MCF 10A (cell line): ENCODE results near the gene PIK3R6. TPM values are rescaled to one million over a fixed set of nuclear protein-coding genes. Genes with fewer than 3 reads are reported as not detected.

ENCODE experiments used
- BruUV-seq: library from RNA; stranded (reverse); fragments of 400-500 nt; replicated peaks from 2 replicates; lab custom pipeline; 2021; lab: Mats Ljungman, UMichigan
- CTCF ChIA-PET: fragments of 300-600 bp; sonication (Branson Sonifier 250); formaldehyde crosslinking; extraction: SDS; loops from one replicate; lab custom pipeline; 2021; ENCODE audit warnings: antibody characterized with exemption, inconsistent platforms; lab: Yijun Ruan, JAX
- POLR2A ChIA-PET: fragments of 300-600, 350-650 bp; sonication (Branson Sonifier 250); formaldehyde crosslinking; extraction: SDS; loops from one replicate; lab custom pipeline; 2020; ENCODE audit warnings: antibody characterized with exemption, inconsistent platforms; lab: Yijun Ruan, JAX
- DNase-seq: peaks from one replicate; pipeline ENCODE4 v3.0.0-alpha.2; 2018; ENCODE audit not compliant: unreplicated experiment
- H3K27ac Mint-ChIP-seq: one replicate; pipeline ENCODE4 v1.8.0; 2022; ENCODE audit warnings: mild to moderate bottlenecking, low read depth, mixed read lengths; ENCODE audit not compliant: unreplicated experiment
- H3K27me3 Mint-ChIP-seq: one replicate; pipeline ENCODE4 v1.8.0; 2022; ENCODE audit warnings: mixed read lengths; ENCODE audit not compliant: insufficient read depth, unreplicated experiment
- H3K36me3 Mint-ChIP-seq: one replicate; pipeline ENCODE4 v1.8.0; 2022; ENCODE audit warnings: mild to moderate bottlenecking, moderate library complexity, mixed read lengths; ENCODE audit not compliant: insufficient read depth, unreplicated experiment
- H3K4me1 Mint-ChIP-seq: one replicate; pipeline ENCODE4 v1.8.0; 2022; ENCODE audit warnings: mixed read lengths; ENCODE audit not compliant: insufficient read depth, unreplicated experiment
- H3K4me3 Mint-ChIP-seq: one replicate; pipeline ENCODE4 v1.8.0; 2022; ENCODE audit warnings: mild to moderate bottlenecking, moderate library complexity, mixed read lengths; ENCODE audit not compliant: unreplicated experiment
- H3K9me3 Mint-ChIP-seq: one replicate; pipeline ENCODE4 v1.8.0; 2022; ENCODE audit warnings: mixed read lengths; ENCODE audit not compliant: unreplicated experiment
- intact Hi-C: fragments of 100-400 bp; cut with micrococcal nuclease; formaldehyde crosslinking; loops from 2 replicates; pipeline ENCODE4 v1.14.1; 2022
- total RNA-seq: library from RNA; stranded (reverse); gene quantifications from 2 replicates; pipeline ENCODE4 v1.2.3, GENCODE V29; 2022
- TF ChIP-seq, protein P1 (sequence below): fragments of 200-600 bp; IDR thresholded peaks from one replicate; pipeline ENCODE4 v1.8.0; 2022; ENCODE audit warnings: antibody characterized with exemption, mild to moderate bottlenecking; ENCODE audit not compliant: unreplicated experiment

PIK3R6 gene
- total RNA-seq, 1 experiment from 2014 or later, result not detected

DNA sequence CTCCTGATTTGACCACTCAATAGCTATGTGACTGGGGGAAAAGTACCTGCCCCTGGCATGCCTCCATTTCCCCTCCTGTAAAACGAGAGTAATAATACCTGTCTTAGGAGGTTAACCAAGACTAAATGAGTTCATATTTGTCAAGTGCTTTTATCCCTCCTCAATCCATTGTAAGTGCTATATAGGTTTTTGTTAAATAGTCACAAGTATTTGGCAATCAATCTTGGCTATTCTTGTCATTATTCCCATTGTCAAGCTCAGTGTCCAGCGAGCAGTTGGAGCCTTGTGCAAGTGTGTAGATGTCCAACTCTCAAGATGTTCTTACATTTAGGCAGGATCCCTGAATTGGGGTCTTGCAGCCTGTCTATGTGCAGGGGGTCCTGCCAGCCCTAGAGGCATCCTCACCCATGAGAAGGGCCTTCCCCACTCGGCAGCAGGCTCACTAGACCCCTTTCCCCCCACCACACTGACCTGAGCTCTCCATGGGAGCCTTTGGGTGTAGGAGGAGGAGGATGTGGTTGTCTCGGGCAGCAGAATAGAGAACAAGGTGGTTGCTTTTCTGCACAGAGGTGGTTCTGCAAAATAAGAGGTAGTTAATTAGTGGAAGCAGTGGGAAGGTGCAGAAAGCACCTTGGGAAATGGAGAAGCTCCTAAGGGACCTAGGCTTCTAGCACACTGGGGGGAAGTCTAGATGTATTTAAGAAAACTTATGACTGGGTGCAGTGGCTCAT is 18.0 kb downstream of the PIK3R6 start:
- no peak overlapping the region for H3K27ac Mint-ChIP-seq
- DNase-seq, result no peak
- no TSS peak for BruUV-seq
- ChIA-PET CTCF (interaction anchor here (0.6 to 1.2 kb wide), 4 partner anchors 13 to 474 kb away, joined by 3 to 4 read pairs (median 4); no protein-coding TSS in a partner anchor), POLR2A (no interaction called here)
- H3K36me3 Mint-ChIP-seq, result no peaks in the 10 kb centered on the region
- no peaks in the 10 kb centered on the region for H3K27me3 Mint-ChIP-seq
- intact Hi-C loops, result no loop called here
- no peaks in the 10 kb centered on the region for H3K9me3 Mint-ChIP-seq
- no peaks in the 10 kb centered on the region for H3K4me1 Mint-ChIP-seq
- H3K4me3 Mint-ChIP-seq, result no peak overlapping the region
- TF ChIP-seq, protein P1, sequence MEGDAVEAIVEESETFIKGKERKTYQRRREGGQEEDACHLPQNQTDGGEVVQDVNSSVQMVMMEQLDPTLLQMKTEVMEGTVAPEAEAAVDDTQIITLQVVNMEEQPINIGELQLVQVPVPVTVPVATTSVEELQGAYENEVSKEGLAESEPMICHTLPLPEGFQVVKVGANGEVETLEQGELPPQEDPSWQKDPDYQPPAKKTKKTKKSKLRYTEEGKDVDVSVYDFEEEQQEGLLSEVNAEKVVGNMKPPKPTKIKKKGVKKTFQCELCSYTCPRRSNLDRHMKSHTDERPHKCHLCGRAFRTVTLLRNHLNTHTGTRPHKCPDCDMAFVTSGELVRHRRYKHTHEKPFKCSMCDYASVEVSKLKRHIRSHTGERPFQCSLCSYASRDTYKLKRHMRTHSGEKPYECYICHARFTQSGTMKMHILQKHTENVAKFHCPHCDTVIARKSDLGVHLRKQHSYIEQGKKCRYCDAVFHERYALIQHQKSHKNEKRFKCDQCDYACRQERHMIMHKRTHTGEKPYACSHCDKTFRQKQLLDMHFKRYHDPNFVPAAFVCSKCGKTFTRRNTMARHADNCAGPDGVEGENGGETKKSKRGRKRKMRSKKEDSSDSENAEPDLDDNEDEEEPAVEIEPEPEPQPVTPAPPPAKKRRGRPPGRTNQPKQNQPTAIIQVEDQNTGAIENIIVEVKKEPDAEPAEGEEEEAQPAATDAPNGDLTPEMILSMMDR, result no peak

DNA sequence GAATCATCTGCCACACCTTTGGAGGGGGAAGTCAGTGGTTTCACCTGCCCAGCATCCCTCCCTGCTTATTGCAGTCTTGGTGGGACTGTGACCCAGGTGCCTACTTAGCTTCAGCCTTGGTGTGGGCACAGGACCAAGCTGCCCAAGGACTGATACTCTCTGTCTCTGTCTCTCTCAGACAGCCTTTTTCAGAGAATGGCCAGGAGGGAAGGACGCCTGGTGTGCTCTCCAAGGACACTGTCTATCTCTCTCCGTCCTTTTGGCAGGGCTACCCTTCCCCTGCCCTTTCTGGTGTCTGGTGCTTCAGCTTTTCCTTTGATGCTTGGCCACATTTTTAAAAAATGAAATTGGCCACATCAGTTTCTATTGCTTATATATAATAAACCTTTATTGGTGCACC is 19.6 kb downstream of the PIK3R6 start:
- TF ChIP-seq, protein P1, result no peak
- Mint-ChIP-seq H3K36me3 (no peaks in the 10 kb centered on the region), H3K27me3 (no peaks in the 10 kb centered on the region), H3K4me3 (no peak overlapping the region), H3K4me1 (no peaks in the 10 kb centered on the region), H3K27ac (no peak overlapping the region), H3K9me3 (no peaks in the 10 kb centered on the region)
- intact Hi-C loops, result no loop called here
- no peak for DNase-seq
- POLR2A ChIA-PET, result interaction anchor here (0.6 kb wide), 1 partner anchor 19 kb away, joined by 3 read pairs; the partner anchor contains the start of gene PIK3R6
- no TSS peak for BruUV-seq
- CTCF ChIA-PET, result no interaction called here

DNA sequence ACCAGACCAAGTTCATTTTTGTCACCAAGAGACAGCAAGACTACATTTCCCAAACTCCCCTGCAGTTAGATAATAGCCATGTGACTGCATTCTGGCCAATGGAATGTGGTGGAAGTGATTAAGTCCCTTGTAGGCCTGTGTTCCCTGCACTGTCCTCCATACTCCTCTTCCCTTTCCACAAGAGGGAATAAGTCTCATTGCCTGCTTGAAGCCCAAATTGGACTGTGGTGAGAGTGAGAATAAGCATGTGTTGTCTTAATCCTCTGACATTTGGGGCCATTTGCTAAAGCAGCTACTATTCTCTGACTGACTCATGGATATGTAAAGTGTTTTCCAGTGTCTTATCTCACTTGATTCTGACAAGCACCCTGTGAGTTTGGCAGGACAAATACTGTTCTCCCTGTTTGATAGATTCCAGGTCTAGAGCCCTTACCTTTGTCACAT is 20.7 kb downstream of the PIK3R6 start:
- H3K36me3 Mint-ChIP-seq, result no peaks in the 10 kb centered on the region
- H3K9me3 Mint-ChIP-seq, result no peaks in the 10 kb centered on the region
- ChIA-PET CTCF (no interaction called here), POLR2A (interaction anchor here (0.6 kb wide), 1 partner anchor 56 kb away, joined by 3 read pairs; no protein-coding TSS in a partner anchor)
- intact Hi-C loops, result no loop called here
- no peaks in the 10 kb centered on the region for H3K27me3 Mint-ChIP-seq
- no peak overlapping the region for H3K27ac Mint-ChIP-seq
- H3K4me3 Mint-ChIP-seq, result no peak overlapping the region
- peak; percentile 31 for DNase-seq
- no TSS peak for BruUV-seq
- TF ChIP-seq, protein P1, result no peak
- no peaks in the 10 kb centered on the region for H3K4me1 Mint-ChIP-seq
